CD4-positive, alpha-beta T cell (primary cell): ENCODE results near the gene TSSK2. TPM values are rescaled to one million over a fixed set of nuclear protein-coding genes. Genes with fewer than 3 reads are reported as not detected.
"Not testable (repeated sequence)": the region's sequence is repeated elsewhere in the genome, so short reads cannot be mapped to it uniquely, and the experiment has no call there.

Experiments
- ATAC-seq: fragments of 200-7000 bp; cut with Tn5 transposase; one replicate; pipeline ENCODE4 v1.10.0; 2022; ENCODE audit warnings: mild to moderate bottlenecking; ENCODE audit not compliant: poor library complexity
- CTCF ChIA-PET: fragments of 350-600 bp; sonication (Branson Sonifier 250); formaldehyde crosslinking; loops from one replicate; lab custom pipeline; 2021; ENCODE audit warnings: antibody characterized with exemption, inconsistent platforms; lab: Charles Lee
- POLR2A ChIA-PET: fragments of 350-600 bp; sonication (Branson Sonifier 250); formaldehyde crosslinking; loops from one replicate; lab custom pipeline; 2021; ENCODE audit warnings: antibody characterized with exemption, inconsistent platforms; lab: Charles Lee
- DNase-seq, 14 experiments: peaks; one replicate each; pipeline ENCODE4 v3.0.0-alpha.2; 2013 to 2020; ENCODE audit warnings: mixed read lengths in 2 of 14
- H3K27ac ChIP-seq, 2 donors: one replicate each; pipeline versions ENCODE4 v1.5.1 to v1.7.0; 2013; ENCODE audit warnings: low read length in 2 of 2, low read depth in 1 of 2, mild to moderate bottlenecking in 1 of 2
- H3K27me3 ChIP-seq, 2 experiments: 1 replicate in 1 of 2; 2 replicates in 1 of 2; pipeline versions ENCODE4 v1.6.1 to v1.7.0; 2013; ENCODE audit warnings: low read length in 2 of 2, control low read depth in 1 of 2, mild to moderate bottlenecking in 1 of 2, moderate library complexity in 1 of 2; ENCODE audit not compliant: insufficient read depth in 2 of 2, control insufficient read depth in 1 of 2
- H3K36me3 ChIP-seq: one replicate; pipeline ENCODE4 v1.6.1; 2013; ENCODE audit warnings: low read length, control low read depth; ENCODE audit not compliant: insufficient read depth
- H3K4me1 ChIP-seq: one replicate; pipeline ENCODE4 v1.6.1; 2013; ENCODE audit warnings: low read length, control low read depth; ENCODE audit not compliant: insufficient read depth
- H3K4me3 ChIP-seq: one replicate; pipeline ENCODE4 v1.5.1; 2013; ENCODE audit warnings: mild to moderate bottlenecking, low read length, moderate library complexity
- H3K9me3 ChIP-seq, 2 experiments: 1 replicate in 1 of 2; 2 replicates in 1 of 2; pipeline versions ENCODE4 v1.6.1 to v1.7.0; 2013; ENCODE audit warnings: low read length in 2 of 2, mild to moderate bottlenecking in 2 of 2, control low read depth in 1 of 2, moderate library complexity in 1 of 2; ENCODE audit not compliant: control insufficient read depth in 1 of 2, insufficient read depth in 1 of 2
- H3K27ac Mint-ChIP-seq: one replicate; pipeline ENCODE4 v1.8.0; 2020; ENCODE audit warnings: mixed read lengths
- H3K27me3 Mint-ChIP-seq: one replicate; pipeline ENCODE4 v1.8.0; 2021; ENCODE audit warnings: mixed read lengths
- H3K36me3 Mint-ChIP-seq: one replicate; pipeline ENCODE4 v1.8.0; 2021; ENCODE audit warnings: low read depth, mixed read lengths
- H3K4me1 Mint-ChIP-seq: one replicate; pipeline ENCODE4 v1.8.0; 2021; ENCODE audit warnings: low read depth, mixed read lengths
- H3K4me3 Mint-ChIP-seq: one replicate; pipeline ENCODE4 v1.8.0; 2020; ENCODE audit warnings: mild to moderate bottlenecking, mixed read lengths
- H3K9me3 Mint-ChIP-seq: one replicate; pipeline ENCODE4 v1.8.0; 2020; ENCODE audit warnings: mixed read lengths
- CTCF ChIP-seq: fragments of 200-600 bp; IDR thresholded peaks from one replicate; pipeline ENCODE4 v1.8.0; 2022; ENCODE audit warnings: antibody characterized with exemption, mild to moderate bottlenecking
- intact Hi-C, 2 experiments: fragments of 100-400 bp; cut with DNase I in 1 of 2; cut with micrococcal nuclease in 1 of 2; formaldehyde crosslinking; loops; one replicate each; pipeline versions ENCODE4 v1.15.1 to v1.9.0; 2023 to 2025; cut with DNase I, micrococcal nuclease
- total RNA-seq, 174 experiments: library from RNA in 2 of 174; stranded (reverse) in 2 of 174; gene quantifications; one replicate each; pipeline ENCODE4 v1.2.3 and lab custom pipeline; 2021 to 2026

The TSSK2 gene
- total RNA-seq, 2 experiments from 2014 or later, result 0.31 TPM; not detected in 1

- Mint-ChIP-seq H3K4me1 (peaks cover 9% of the 10 kb centered on the region), H3K27me3 (peaks cover 45% of the 10 kb centered on the region), H3K36me3 (no peaks in the 10 kb centered on the region), H3K9me3 (no peaks in the 10 kb centered on the region), H3K27ac (no peak overlapping the region), H3K4me3 (peak overlapping the region; percentile 69)
- CTCF ChIA-PET, result no interaction called here
- H3K9me3 ChIP-seq, result peaks cover 5 to 21% of the 10 kb centered on the region in 2 experiments
- no peak overlapping the region for H3K4me3 ChIP-seq
- H3K27ac ChIP-seq, result no peak overlapping the region
- peaks cover 40 to 47% of the 10 kb centered on the region in 2 experiments for H3K27me3 ChIP-seq
- no peak for ATAC-seq
- no peaks in the 10 kb centered on the region for H3K36me3 ChIP-seq
- intact Hi-C loops, result no loop called here
- DNase-seq, result no peak
- POLR2A ChIA-PET, result interaction anchor here (0.7 kb wide), 1 partner anchor 45 kb away, joined by 3 read pairs; no protein-coding TSS in a partner anchor
- TF ChIP-seq CTCF, result no peak
- peaks cover 19% of the 10 kb centered on the region for H3K4me1 ChIP-seq
Measured at GRCh38 chr22:19151329-19152191, 20.5 kb downstream of the TSSK2 start.

- no peaks in the 10 kb centered on the region for H3K36me3 Mint-ChIP-seq
- POLR2A ChIA-PET, result interaction anchor here (1.1 kb wide), 1 partner anchor 8 kb away, joined by 3 read pairs; the partner anchor contains the start of gene ESS2
- Histone ChIP-seq H3K9me3 (peaks cover 5 to 21% of the 10 kb centered on the region in 2 experiments), H3K27me3 (peaks cover 38% of the 10 kb centered on the region in 2 experiments), H3K4me3 (no peak overlapping the region), H3K4me1 (peaks cover 19% of the 10 kb centered on the region), H3K36me3 (no peaks in the 10 kb centered on the region), H3K27ac (no peak overlapping the region)
- no peak for TF ChIP-seq CTCF
- no peak for DNase-seq
- no peak for ATAC-seq
- H3K27me3 Mint-ChIP-seq, result peaks cover 33% of the 10 kb centered on the region
- CTCF ChIA-PET, result no interaction called here
- no peaks in the 10 kb centered on the region for H3K9me3 Mint-ChIP-seq
- H3K4me3 Mint-ChIP-seq, result no peak overlapping the region
- H3K27ac Mint-ChIP-seq, result no peak overlapping the region
- peaks cover 9% of the 10 kb centered on the region for H3K4me1 Mint-ChIP-seq
- intact Hi-C loops, result no loop called here
Measured at GRCh38 chr22:19152942-19153883, 22.1 kb downstream of the TSSK2 start.

GRCh38 chr22:19156109-19156508 is 25.0 kb downstream of the TSSK2 start:
- H3K27ac ChIP-seq, H3K27ac Mint-ChIP-seq, CTCF ChIA-PET, H3K4me3 ChIP-seq, H3K9me3 Mint-ChIP-seq, POLR2A ChIA-PET, H3K36me3 Mint-ChIP-seq, H3K4me1 Mint-ChIP-seq, H3K36me3 ChIP-seq, H3K4me1 ChIP-seq, H3K4me3 Mint-ChIP-seq, ATAC-seq, H3K9me3 ChIP-seq, DNase-seq: not testable (repeated sequence)
- intact Hi-C loops, result loop anchor here in 1 of 2 experiments (2.0 kb wide), 1 partner anchor 39 kb away; no protein-coding TSS in a partner anchor
- H3K27me3 Mint-ChIP-seq, result peaks cover 37% of the 10 kb centered on the region
- H3K27me3 ChIP-seq, result peaks cover 19 to 24% of the 10 kb centered on the region in 2 experiments

- intact Hi-C loops, H3K36me3 Mint-ChIP-seq, H3K4me1 ChIP-seq, H3K27ac Mint-ChIP-seq, H3K36me3 ChIP-seq, H3K4me3 Mint-ChIP-seq, H3K4me1 Mint-ChIP-seq, H3K9me3 Mint-ChIP-seq, H3K4me3 ChIP-seq, H3K9me3 ChIP-seq, H3K27ac ChIP-seq, CTCF ChIA-PET, H3K27me3 ChIP-seq, DNase-seq, POLR2A ChIA-PET, ATAC-seq: not testable (repeated sequence)
- peaks cover 21% of the 10 kb centered on the region for H3K27me3 Mint-ChIP-seq
Measured at GRCh38 chr22:19158649-19159048, 27.5 kb downstream of the TSSK2 start.
